DOHH2 (cell line): ENCODE data around the gene CCDC88C.

Experiments used
- EZH2phosphoT487 ChIP-seq: fragments of 200-600 bp; sonication (generic); IDR thresholded peaks from 2 replicates; pipeline ENCODE4 v1.6.1; 2017; ENCODE audit warnings: borderline replicate concordance, mild to moderate bottlenecking, antibody characterized with exemption, low read length, moderate library complexity, mixed read lengths
- TF ChIP-seq, protein P1 (sequence below): fragments of 200-600 bp; sonication (generic); IDR thresholded peaks from one replicate; pipeline ENCODE4 v1.5.1; 2014; ENCODE audit warnings: antibody characterized with exemption, mild to moderate bottlenecking, low read depth, low read length; ENCODE audit not compliant: poor library complexity, severe bottlenecking

GRCh38 chr14:91394105-91395081 is 23.2 kb downstream of the CCDC88C start:
- TF ChIP-seq, protein P1, sequence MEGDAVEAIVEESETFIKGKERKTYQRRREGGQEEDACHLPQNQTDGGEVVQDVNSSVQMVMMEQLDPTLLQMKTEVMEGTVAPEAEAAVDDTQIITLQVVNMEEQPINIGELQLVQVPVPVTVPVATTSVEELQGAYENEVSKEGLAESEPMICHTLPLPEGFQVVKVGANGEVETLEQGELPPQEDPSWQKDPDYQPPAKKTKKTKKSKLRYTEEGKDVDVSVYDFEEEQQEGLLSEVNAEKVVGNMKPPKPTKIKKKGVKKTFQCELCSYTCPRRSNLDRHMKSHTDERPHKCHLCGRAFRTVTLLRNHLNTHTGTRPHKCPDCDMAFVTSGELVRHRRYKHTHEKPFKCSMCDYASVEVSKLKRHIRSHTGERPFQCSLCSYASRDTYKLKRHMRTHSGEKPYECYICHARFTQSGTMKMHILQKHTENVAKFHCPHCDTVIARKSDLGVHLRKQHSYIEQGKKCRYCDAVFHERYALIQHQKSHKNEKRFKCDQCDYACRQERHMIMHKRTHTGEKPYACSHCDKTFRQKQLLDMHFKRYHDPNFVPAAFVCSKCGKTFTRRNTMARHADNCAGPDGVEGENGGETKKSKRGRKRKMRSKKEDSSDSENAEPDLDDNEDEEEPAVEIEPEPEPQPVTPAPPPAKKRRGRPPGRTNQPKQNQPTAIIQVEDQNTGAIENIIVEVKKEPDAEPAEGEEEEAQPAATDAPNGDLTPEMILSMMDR = no peak
- no peak for TF ChIP-seq EZH2phosphoT487
